HS-27A (cell line): Measurements from ENCODE around the gene LBHD1.
"Not testable (repeated sequence)": the region's sequence is repeated elsewhere in the genome, so short reads cannot be mapped to it uniquely, and the experiment has no call there.

Experiments
- DNase-seq: peaks from one replicate; pipeline ENCODE4 v3.0.0-alpha.2; 2012; ENCODE audit warnings: low read depth, missing footprints

LBHD1 gene

GRCh38 chr11:62693624-62694023 lies 21.6 kb upstream of the LBHD1 start:
- DNase-seq, result not testable (repeated sequence)

DNA sequence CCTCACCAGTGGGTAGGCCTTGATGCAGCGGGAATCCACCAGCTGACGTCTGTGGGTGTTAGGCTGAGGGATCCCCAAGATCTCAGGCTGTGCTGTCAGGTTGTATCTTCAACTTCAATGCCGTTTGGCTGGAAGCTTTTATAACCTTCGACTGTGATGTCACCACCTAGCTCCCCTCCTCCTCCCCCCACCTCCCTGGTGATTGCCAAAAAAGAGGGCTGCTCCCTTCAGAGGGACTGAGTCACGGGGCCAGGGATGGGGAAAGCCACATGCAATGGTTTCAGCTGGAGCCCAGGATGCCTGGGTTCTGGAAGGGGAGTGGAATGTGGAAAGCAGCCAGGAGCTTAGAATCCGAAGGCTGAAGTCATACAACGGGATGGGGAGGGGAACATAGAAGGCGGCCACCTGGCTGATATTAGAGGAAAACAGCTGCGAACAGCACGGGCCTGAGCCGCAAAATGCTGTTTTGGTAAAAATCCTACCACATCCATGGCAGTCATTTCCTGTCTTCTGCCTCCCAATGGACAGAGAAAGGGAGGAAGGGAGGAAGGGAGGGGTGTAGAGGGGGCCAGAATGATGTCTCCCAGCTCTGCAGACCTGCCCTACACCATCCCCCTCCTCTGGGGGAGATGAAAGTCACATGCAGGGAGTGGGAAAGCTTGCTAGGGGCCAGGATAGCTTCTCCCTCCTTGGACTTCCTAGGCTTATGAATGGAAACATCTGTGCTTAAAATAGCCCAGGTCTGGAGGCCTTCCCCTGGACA lies 17.5 kb upstream of the LBHD1 start, which contains the start of gene LRRN4CL:
LRRN4CL (minus strand) TSS at position 110 of the 763 bp plus-strand sequence. CDS start 1,022 bp downstream, outside the sequence.
- DNase-seq, result peak; percentile 98

- DNase-seq, result no peak
Measured at GRCh38 chr11:62688491-62688890, 16.4 kb upstream of the LBHD1 start.

DNA sequence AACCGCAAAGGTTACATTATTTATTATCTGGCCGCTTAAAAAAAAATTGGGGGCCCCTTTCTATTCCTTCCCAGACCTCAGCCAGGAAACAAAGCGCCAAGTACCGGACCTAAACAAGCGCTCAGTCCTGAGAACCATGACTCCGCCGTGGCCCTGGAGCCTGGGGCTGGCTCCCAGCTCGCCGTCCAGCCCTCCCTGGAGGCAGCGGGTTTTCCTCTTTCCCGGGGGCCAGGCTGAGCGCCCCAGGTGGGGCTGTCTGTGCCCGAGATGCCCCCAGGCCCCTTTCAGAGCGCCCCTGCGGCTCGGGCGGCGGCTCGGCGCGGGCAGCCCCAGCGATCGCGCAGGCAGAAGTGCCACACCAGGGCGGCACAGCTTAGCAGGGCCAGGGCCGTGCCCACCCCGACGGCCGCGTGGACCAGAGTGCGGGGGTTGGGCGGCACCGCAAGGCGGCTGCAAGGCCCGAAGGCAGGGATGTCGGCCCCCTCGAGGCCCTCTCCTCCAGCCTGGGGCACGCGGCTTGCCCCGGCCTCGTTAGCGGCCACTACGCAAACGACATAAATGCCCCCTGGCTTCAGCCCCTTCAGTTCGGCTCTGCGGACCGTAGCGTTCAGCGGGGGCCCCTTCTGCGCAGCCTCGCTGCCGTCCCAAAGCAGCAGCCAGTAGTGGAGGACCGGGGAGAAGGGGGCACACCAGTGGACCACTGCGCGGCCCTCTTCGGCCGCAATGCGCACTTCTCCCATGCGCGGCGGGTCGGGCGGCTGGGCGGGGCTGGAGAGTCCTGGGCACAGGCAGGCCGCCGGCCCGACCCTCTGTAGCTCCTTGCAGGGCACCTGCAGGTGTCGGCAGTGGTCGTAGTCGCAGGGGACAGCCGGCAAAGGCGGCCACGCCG lies 15.7 kb upstream of the LBHD1 start:
- DNase-seq, result no peak

DNA sequence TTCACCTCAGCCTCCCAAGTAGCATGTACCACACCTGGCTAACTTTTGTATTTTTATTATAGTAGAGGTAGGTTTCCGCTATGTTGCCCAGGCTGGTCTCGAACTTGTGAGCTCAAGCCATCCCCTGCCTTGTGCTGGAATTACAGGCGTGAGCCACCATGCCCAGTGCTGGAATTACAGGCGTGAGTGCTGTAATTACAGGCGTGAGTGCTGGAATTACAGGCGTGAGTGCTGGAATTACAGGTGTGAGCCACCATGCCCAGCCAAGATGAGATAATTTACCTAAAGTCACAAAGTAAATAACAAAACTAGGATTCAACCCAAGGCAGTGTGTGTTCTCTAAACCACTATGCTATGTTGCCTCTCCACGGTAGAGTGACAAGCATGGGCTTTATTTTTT lies 10.5 kb upstream of the LBHD1 start:
- no peak for DNase-seq

GRCh38 chr11:62680825-62681240 lies 8.8 kb upstream of the LBHD1 start:
- no peak for DNase-seq

- DNase-seq, result no peak
Measured at GRCh38 chr11:62678770-62679696, 7.0 kb upstream of the LBHD1 start, which contains the start of gene UBXN1. Gene UBXN1, minus strand, starts transcription at chr11:62679073. Its CDS starts 150 bp downstream, at chr11:62678923.

DNA sequence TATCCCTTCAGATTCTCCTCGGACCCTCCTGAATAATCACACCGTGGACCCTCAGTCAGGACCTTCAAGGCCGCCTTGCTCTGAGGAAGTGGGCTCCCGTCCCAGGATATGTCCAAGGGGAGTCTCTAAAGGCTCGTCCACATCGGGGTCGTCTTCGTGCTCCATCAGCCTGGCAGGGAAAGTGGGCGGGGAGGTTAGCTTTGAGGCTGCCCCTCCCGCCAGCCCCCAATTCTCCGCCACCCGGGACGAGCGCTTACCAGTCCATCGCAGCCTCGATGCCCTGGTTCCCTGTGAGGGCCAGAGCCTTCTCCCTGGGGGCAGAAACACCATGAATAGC lies 6.3 kb upstream of the LBHD1 start:
- no peak for DNase-seq

GRCh38 chr11:62677714-62678113 lies 5.6 kb upstream of the LBHD1 start:
- DNase-seq, result no peak

- no peak for DNase-seq
Measured at GRCh38 chr11:62677156-62677555, 5.1 kb upstream of the LBHD1 start.

- DNase-seq, result no peak
Measured at GRCh38 chr11:62676698-62677097, 4.6 kb upstream of the LBHD1 start.

- not testable (repeated sequence) for DNase-seq
Measured at GRCh38 chr11:62675415-62675814, 3.3 kb upstream of the LBHD1 start.

- no peak for DNase-seq
Measured at GRCh38 chr11:62673196-62673525, 1.1 kb upstream of the LBHD1 start.

GRCh38 chr11:62671236-62671607 lies 845 bp downstream of the LBHD1 start:
- no peak for DNase-seq

DNA sequence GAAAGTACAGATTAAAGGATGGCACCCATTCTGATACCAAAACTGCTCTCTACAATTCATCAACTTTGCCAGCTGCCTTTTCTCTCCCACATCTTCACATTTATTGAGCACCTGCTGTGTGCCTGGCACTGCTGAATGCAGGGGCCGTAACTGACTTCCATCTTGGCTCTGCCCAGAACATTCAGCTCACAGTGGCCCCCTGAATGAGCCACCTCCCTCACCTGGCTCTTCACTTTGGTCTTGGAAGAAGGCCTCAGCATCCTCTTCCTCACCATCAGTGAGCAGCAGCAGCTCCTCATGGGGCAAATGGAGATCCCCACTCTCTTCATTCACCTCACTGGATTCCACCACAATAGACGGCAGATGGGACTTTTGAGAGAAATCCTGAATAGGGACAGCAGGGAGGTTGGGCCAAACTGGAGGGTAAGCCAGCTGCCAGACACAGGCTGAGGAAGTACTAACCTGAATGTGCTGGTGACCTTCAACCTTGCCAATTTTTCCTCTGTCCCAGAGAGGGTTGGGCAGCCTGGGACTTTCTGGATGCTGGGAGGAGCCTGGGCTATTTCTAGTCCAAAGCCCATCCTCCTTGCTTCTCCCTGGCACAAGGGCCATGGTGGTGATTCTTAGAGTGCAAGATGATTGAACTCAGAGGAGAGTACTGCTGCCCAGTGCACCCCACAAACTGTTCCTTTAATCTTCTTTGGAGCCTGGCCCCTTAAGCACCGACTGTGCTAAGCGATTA lies 2.5 kb downstream of the LBHD1 start:
- DNase-seq, result no peak

DNA sequence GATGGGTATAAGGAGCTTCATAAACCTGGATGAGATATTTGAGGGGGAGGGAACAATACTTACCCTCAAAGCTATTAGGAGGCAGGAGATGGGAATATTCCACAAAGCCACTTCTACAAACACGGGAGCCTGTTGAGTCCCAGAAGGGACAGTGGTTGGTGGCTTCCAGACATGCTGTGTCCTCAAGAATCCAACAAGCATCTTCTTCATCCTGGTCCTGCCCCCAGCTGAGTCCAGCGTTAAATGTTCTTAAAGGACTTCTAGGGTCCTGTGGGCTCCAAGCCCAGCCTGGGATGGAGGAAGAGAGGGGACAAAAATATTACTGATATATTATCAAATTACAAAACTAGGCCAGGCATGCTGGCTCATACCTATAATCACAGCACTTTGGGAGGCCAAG lies 4.6 kb downstream of the LBHD1 start:
- no peak for DNase-seq

- no peak for DNase-seq
Measured at GRCh38 chr11:62666259-62666926, 5.7 kb downstream of the LBHD1 start.

- DNase-seq, result no peak
Measured at GRCh38 chr11:62665599-62666258, 6.3 kb downstream of the LBHD1 start.

- peak; percentile 90 for DNase-seq
Measured at GRCh38 chr11:62665075-62665598, 6.9 kb downstream of the LBHD1 start, which contains the start of the genes C11orf98 and CSKMT. Gene C11orf98, minus strand, starts transcription at chr11:62665210. Its CDS starts 41 bp downstream, at chr11:62665169. Gene CSKMT, plus strand, starts transcription at chr11:62665312. Its CDS starts 568 bp downstream, at chr11:62665880.
